WTC11 (cell line): ENCODE measurements around the gene USE1. TPM values are rescaled to one million over a fixed set of nuclear protein-coding genes. Genes with fewer than 3 reads are reported as not detected.

Source experiments
- ATAC-seq: fragments of 200-7000 bp; cut with Tn5 transposase; 2 replicates; pipeline ENCODE4 v1.10.0; 2021; ENCODE audit warnings: mild to moderate bottlenecking, moderate library complexity
- CTCF ChIA-PET: fragments of 300-600 bp; sonication (Branson Sonifier 250); formaldehyde crosslinking; loops from one replicate; lab custom pipeline; 2021; ENCODE audit warnings: antibody characterized with exemption; lab: Charles Lee
- POLR2A ChIA-PET: fragments of 350-600 bp; sonication (Branson Sonifier 250); formaldehyde crosslinking; loops from one replicate; lab custom pipeline; 2021; ENCODE audit warnings: antibody characterized with exemption; lab: Charles Lee
- DNase-seq: peaks from one replicate; pipeline ENCODE4 v3.0.0; 2021; ENCODE audit warnings: low spot score
- H3K27ac Mint-ChIP-seq: 2 replicates; pipeline ENCODE4 v1.8.0; 2021; ENCODE audit warnings: mixed read lengths
- H3K27me3 Mint-ChIP-seq: 2 replicates; pipeline ENCODE4 v1.8.0; 2021; ENCODE audit warnings: low read depth, mild to moderate bottlenecking, moderate library complexity, mixed read lengths
- H3K36me3 Mint-ChIP-seq: 2 replicates; pipeline ENCODE4 v1.8.0; 2021; ENCODE audit warnings: mixed read lengths
- H3K4me1 Mint-ChIP-seq: 2 replicates; pipeline ENCODE4 v1.8.0; 2022; ENCODE audit warnings: mixed read lengths
- H3K4me3 Mint-ChIP-seq: 2 replicates; pipeline ENCODE4 v1.8.0; 2021; ENCODE audit warnings: mild to moderate bottlenecking, moderate library complexity, mixed read lengths
- H3K9me3 Mint-ChIP-seq: 2 replicates; pipeline ENCODE4 v1.8.0; 2021; ENCODE audit warnings: mixed read lengths
- CTCF ChIP-seq: fragments of 200-600 bp; IDR thresholded peaks from 2 replicates; pipeline ENCODE4 v1.8.0; 2022; ENCODE audit warnings: antibody characterized with exemption
- E2F5 ChIP-seq: sonication (generic); formaldehyde crosslinking; IDR thresholded peaks from 2 replicates; pipeline ENCODE4 v1.8.1; 2022; ENCODE audit warnings: mild to moderate bottlenecking, moderate library complexity, missing genetic modification reagents
- FOXK1 ChIP-seq: sonication (generic); formaldehyde crosslinking; IDR thresholded peaks from 2 replicates; pipeline ENCODE4 v1.8.0; 2022; ENCODE audit warnings: mild to moderate bottlenecking, moderate library complexity, missing genetic modification reagents
- FOXP1 ChIP-seq: sonication (generic); formaldehyde crosslinking; IDR thresholded peaks from 2 replicates; pipeline ENCODE4 v1.8.0; 2022; ENCODE audit warnings: missing genetic modification reagents, mild to moderate bottlenecking, moderate library complexity, borderline replicate concordance
- GABPB1 ChIP-seq: sonication (generic); formaldehyde crosslinking; IDR thresholded peaks from 2 replicates; pipeline ENCODE4 v1.8.1; 2023; ENCODE audit warnings: mild to moderate bottlenecking, missing genetic modification reagents
- HMGXB4 ChIP-seq: sonication (generic); formaldehyde crosslinking; IDR thresholded peaks from 2 replicates; pipeline ENCODE4 v1.8.1; 2023; ENCODE audit warnings: mild to moderate bottlenecking, moderate library complexity, missing genetic modification reagents
- MAX ChIP-seq: sonication (generic); formaldehyde crosslinking; IDR thresholded peaks from 2 replicates; pipeline ENCODE4 v1.8.0; 2022; ENCODE audit warnings: mild to moderate bottlenecking, missing genetic modification reagents
- MYBL2 ChIP-seq: sonication (generic); formaldehyde crosslinking; IDR thresholded peaks from 2 replicates; pipeline ENCODE4 v1.8.1; 2023; ENCODE audit warnings: mild to moderate bottlenecking, moderate library complexity, missing genetic modification reagents
- NFE2L1 ChIP-seq: sonication (generic); formaldehyde crosslinking; IDR thresholded peaks from 2 replicates; pipeline ENCODE4 v1.8.1; 2023; ENCODE audit warnings: missing genetic modification reagents
- NFYB ChIP-seq: sonication (generic); formaldehyde crosslinking; conservative IDR thresholded peaks from 2 replicates; pipeline ENCODE4 v1.8.0; 2022; ENCODE audit warnings: low read depth, missing genetic modification reagents
- RELA ChIP-seq: sonication (generic); formaldehyde crosslinking; IDR thresholded peaks from 2 replicates; pipeline ENCODE4 v1.8.1; 2022; ENCODE audit warnings: missing genetic modification reagents, mild to moderate bottlenecking, borderline replicate concordance
- SMAD4 ChIP-seq: sonication (generic); formaldehyde crosslinking; IDR thresholded peaks from 2 replicates; pipeline ENCODE4 v1.8.0; 2022; ENCODE audit warnings: mild to moderate bottlenecking, missing genetic modification reagents
- SP1 ChIP-seq: sonication (generic); formaldehyde crosslinking; conservative IDR thresholded peaks from 2 replicates; pipeline ENCODE4 v1.8.1; 2022; ENCODE audit warnings: missing genetic modification reagents
- TEAD1 ChIP-seq: sonication (generic); formaldehyde crosslinking; IDR thresholded peaks from 2 replicates; pipeline ENCODE4 v1.8.0; 2022; ENCODE audit warnings: mild to moderate bottlenecking, missing genetic modification reagents
- USF1 ChIP-seq: sonication (generic); formaldehyde crosslinking; IDR thresholded peaks from 2 replicates; pipeline ENCODE4 v1.8.0; 2022; ENCODE audit warnings: mild to moderate bottlenecking, missing genetic modification reagents
- ZBTB43 ChIP-seq: sonication (generic); formaldehyde crosslinking; IDR thresholded peaks from 2 replicates; pipeline ENCODE4 v1.8.1; 2023; ENCODE audit warnings: mild to moderate bottlenecking, missing genetic modification reagents
- ZNF232 ChIP-seq: sonication (generic); formaldehyde crosslinking; IDR thresholded peaks from 2 replicates; pipeline ENCODE4 v1.8.0; 2022; ENCODE audit warnings: mild to moderate bottlenecking, missing genetic modification reagents
- ZNF396 ChIP-seq: fragments of 250-450 bp; sonication (Bioruptor Pico); IDR thresholded peaks from 2 replicates; pipeline ENCODE4 v1.8.0; 2021; ENCODE audit warnings: mild to moderate bottlenecking, moderate library complexity, borderline replicate concordance
- ZNF416 ChIP-seq: fragments of 250-450 bp; sonication (Bioruptor Pico); IDR thresholded peaks from 2 replicates; pipeline ENCODE4 v1.9.0; 2021; ENCODE audit warnings: mild to moderate bottlenecking, inconsistent platforms
- ZNF423 ChIP-seq: fragments of 250-450 bp; sonication (Bioruptor Pico); IDR thresholded peaks from 2 replicates; pipeline ENCODE4 v2.1.2; 2022; ENCODE audit warnings: mild to moderate bottlenecking, moderate library complexity
- total RNA-seq: library from RNA; stranded (reverse); gene quantifications from 3 replicates; pipeline ENCODE4 v1.2.3, GENCODE V29; 2021

The USE1 gene
- total RNA-seq, 1 experiment from 2014 or later, result 14.2 TPM

- TF ChIP-seq FOXP1 (CRISPR knock-in tag) (0 out of 2 replicates have a peak, but pooled peaks have one; percentile 39), RELA (no peak), SMAD4 (CRISPR knock-in tag) (no peak), E2F5 (CRISPR knock-in tag) (0 out of 2 replicates have a peak, but pooled peaks have one; percentile 22), MAX (0 out of 2 replicates have a peak, but pooled peaks have one; percentile 51), ZNF416 (CRISPR knock-in tag) (no peak), ZBTB43 (CRISPR knock-in tag) (peak; percentile 69; the same call in 1 of the 2 replicates), USF1 (CRISPR knock-in tag) (peak; percentile 11; the same call in 1 of the 2 replicates), SP1 (peak; percentile 88), HMGXB4 (CRISPR knock-in tag) (peak; percentile 75; the same call in 1 of the 2 replicates), ZNF396 (CRISPR knock-in tag) (no peak), MYBL2 (0 out of 2 replicates have a peak, but pooled peaks have one; percentile 24), ZNF232 (peak; percentile 75; the same call in 1 of the 2 replicates), NFYB (CRISPR knock-in tag) (peak; percentile 49; the same call in 1 of the 2 replicates), GABPB1 (0 out of 2 replicates have a peak, but pooled peaks have one; percentile 41), NFE2L1 (CRISPR knock-in tag) (0 out of 2 replicates have a peak, but pooled peaks have one; percentile 58), TEAD1 (CRISPR knock-in tag) (peak; percentile 43; the same call in 1 of the 2 replicates), FOXK1 (CRISPR knock-in tag) (peak; percentile 14; the same call in 1 of the 2 replicates), ZNF423 (CRISPR knock-in tag) (peak; percentile 87), CTCF (no peak)
- peaks cover 7% of the 10 kb centered on the region; the same call in 1 of the 2 replicates for H3K36me3 Mint-ChIP-seq
These were observed 11.1 kb downstream of the USE1 start, which contains the start of gene OCEL1 for GRCh38 chr19:17226002-17226933. Gene OCEL1, plus strand, starts transcription at chr19:17226226. Its CDS starts 22 bp downstream, at chr19:17226248.

More at GRCh38 chr19:17226002-17226933, 11.1 kb downstream of the USE1 start, which contains the start of gene OCEL1:
- H3K4me1 Mint-ChIP-seq, result peaks cover 15% of the 10 kb centered on the region
- peaks cover 2% of the 10 kb centered on the region; the same call in 1 of the 2 replicates for H3K27me3 Mint-ChIP-seq
- ChIA-PET POLR2A (interaction anchor here (0.6 to 1.9 kb wide), 8 partner anchors 9 to 150 kb away, joined by 3 to 15 read pairs (median 4); partner anchors contain the start of genes ANKLE1, USE1 and USHBP1), CTCF (interaction anchor here (0.7 to 2.5 kb wide), 15 partner anchors 9 to 565 kb away, joined by 3 to 12 read pairs (median 5); partner anchors contain the start of genes ANKLE1, DDA1, TMEM38A and USE1)
- peak within 1 kb of the TSS; percentile 100 for H3K27ac Mint-ChIP-seq
- peak; percentile 98 for DNase-seq
- peak within 1 kb of the TSS; percentile 89 for H3K4me3 Mint-ChIP-seq
- ATAC-seq, result peak; percentile 92
- no peaks in the 10 kb centered on the region for H3K9me3 Mint-ChIP-seq
